Renal cortical epithelial cell (primary cell): ENCODE results near the gene SERTM2. TPM values are rescaled to one million over a fixed set of nuclear protein-coding genes. Genes with fewer than 3 reads are reported as not detected.

Experiments
- DNase-seq: peaks from one replicate; pipeline ENCODE4 v3.0.0-alpha.2; 2011; ENCODE audit warnings: low read depth
- total RNA-seq: library from RNA; depleted of rRNA; stranded (reverse); fragments of >200 nt; gene quantifications from 2 replicates; pipeline ENCODE4 v1.2.3, GENCODE V29; 2014

Gene SERTM2
- total RNA-seq, 1 donor from 2014 or later, result 0.40 TPM

DNA sequence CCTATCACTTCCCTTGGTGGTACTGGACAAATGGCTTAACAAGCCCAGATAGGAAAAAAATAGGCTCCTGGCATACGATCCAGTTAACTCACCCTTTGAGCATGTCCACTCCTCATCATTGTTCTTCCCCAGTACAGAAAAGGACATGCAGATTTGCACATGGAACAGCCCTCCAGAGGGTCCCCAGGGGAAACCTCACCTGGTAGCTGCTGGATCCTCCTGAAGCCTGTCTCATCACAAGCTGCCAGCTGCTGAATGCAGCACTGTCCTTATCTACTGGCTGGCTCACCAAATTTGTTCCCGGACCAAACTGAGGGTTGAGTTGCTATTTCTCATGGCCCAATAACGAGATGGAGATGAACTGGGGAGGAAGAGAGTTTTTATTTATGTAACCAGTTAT, 49.4 kb downstream of the SERTM2 start:
- no peak for DNase-seq

DNA sequence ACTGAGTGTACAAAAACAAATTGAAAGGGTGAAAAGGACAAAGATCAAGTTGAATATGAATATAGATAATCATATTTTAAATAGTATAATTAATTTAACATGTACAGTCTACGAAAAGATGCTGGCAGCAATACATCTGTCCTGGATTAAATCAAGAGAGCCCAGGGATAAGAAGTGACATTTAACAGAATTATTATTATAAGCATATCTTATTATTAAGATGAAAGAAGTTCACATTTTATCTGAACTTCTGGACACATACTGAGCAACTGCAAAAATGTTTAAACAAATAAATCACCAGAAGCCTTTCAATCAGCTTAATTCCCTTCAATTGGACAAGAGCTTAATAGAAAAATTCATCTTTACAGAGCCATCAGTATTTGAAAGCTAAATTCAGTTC, 50.4 kb downstream of the SERTM2 start:
- no peak for DNase-seq

DNA sequence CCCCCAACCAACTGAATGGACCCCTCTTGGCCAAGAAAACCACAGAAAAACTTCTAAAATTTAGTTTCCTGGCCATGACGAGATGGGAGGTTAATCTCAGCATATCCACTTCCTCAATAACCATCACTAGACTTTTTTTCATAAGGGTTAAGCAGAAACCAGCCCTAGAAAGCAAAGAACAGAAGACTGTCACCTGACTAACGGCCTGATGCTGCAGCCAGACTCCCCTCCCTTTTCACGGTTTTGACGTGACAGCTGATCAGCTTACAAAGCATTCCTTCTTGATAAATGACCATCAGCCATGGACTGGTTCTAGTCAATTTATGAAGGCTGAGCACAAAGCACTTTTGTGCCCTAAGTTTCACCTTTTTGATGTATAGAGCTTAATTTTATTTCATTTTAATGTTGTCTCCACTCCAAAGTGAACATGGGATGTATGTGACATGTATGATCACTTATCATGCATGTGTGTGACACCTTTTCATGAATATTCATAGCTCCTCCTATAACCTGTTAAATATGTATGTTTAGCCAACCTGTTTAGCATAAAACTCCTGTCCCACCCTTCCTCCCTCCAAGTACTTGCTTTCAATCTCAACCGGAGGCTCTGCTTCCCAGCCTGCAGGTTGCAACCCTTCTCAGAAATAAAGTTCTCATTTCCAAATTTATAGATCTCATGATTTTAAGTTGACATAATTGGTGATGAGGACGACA, 56.3 kb downstream of the SERTM2 start:
- no peak for DNase-seq

DNA sequence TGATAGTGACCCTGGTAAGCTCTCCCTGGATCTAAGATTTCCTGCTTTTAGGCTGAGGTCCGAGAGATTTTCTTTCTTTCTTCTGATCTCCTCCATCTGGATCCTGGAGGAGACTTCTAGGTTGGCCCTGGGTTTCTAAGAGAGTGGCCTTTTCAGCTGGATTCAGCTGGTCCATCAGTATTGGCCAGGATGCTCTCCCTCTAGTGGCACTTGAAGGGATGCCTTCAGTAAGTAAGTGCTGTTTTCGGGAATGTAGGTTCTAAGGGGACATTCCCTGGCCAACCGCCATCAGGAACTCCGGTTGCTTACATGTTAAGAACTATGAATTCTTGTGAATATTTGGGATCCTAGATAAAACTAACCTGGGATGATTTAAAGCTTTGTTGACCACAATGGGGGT, 56.9 kb downstream of the SERTM2 start:
- DNase-seq, result peak; percentile 36

DNA sequence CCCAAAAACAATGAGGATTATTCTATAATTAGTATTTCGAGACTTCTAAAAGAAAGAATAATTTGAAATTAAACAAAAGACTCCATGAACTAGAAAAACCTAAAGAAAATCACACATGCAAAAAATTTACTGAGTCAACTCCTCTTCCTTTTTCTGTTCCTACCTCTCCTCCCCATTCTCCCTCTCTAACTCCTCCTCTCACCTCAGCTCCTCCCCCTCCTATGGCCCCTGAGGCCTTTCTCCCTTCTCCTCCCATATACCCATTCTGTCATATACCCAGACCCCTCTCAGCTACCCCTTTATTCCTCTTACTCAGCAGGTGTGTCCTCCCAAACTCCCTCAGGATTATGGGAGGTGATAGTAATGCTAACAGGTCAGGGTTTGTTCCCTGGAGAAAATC, 57.4 kb downstream of the SERTM2 start:
- no peak for DNase-seq

Other genes starting within 250 kb of the SERTM2 start
- 0.87 and 4.9 TPM in 2 replicates for gene CAPN6, start 241.2 kb upstream of the SERTM2 start, total RNA-seq
- under 0.01 TPM in 1 of 2 replicates, not detected in the other for gene DCX, start 99.5 kb upstream of the SERTM2 start, total RNA-seq
- 36.8 and 47.7 TPM in 2 replicates for gene ALG13, start 169.5 kb downstream of the SERTM2 start, total RNA-seq